ENCODE data around the gene CYGB.

CYGB gene

DNA sequence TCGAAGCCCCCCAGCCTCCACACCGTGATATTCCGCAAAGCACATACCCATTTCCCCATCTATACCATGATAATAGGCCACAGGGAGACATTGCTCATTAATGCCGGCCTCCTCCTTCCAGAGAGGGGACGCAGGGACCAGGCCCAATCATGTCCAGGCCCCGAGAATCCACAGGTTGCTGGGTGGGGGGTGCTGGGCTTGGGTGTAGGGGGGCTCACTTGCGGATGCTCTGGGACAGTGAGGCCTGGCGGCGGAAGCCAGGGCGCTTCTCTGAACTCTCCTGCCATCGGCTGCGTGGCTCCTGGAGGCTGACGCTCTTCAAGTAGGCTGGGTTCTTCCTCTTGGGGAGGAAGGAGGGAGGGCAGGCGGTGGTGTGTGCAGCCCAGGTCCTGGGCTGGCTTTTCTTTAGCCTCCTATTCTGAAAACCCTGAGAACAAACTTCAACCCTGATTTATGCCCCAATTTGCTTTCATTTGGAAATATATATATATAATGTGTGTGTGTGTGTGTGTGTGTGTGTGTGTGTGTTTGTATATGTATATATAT is 57.9 kb downstream of the CYGB start:
- DNase-seq (ENCODE audit: low read depth in 2 of 2), result no peak

DNA sequence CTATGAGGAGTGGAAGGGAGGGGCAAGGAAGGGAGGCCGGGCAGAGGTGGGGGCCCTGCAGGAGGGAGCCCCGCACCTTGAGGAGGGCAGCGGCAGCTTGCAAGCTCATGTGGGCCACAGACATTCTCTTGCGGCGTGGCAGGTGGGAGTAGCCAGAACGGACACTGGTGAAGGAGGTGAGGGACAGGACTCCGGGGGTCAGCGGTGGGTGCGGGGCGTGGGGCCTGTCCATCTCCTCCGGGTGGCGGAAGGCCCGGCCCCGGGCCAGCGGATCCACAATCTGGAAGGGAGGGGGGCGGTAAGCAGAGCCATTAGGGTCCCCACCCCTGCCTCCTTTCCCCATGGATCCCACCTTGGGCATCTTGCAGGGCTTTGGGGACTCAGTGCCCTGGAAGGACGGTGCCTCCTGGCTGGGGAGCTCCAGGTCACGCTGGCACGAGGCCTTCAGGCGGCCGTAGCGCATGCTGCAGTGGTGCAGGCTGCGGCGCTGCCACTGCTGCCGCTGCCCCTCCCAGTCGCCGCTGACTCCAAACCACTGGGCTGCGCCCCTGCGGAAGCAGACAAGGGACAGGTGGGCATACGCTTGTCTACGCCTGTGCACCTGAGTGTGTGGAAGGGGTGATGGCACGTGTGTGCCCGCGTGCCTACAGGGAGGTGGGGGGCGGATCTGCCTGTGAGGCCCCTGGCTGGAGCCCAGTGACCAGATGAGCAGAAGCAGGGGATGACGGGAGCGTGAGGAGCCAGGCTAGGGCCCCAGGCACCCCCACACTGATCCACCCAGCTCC is 58.6 kb downstream of the CYGB start:
- DNase-seq (ENCODE audit: low read depth in 2 of 2), result no peak

DNA sequence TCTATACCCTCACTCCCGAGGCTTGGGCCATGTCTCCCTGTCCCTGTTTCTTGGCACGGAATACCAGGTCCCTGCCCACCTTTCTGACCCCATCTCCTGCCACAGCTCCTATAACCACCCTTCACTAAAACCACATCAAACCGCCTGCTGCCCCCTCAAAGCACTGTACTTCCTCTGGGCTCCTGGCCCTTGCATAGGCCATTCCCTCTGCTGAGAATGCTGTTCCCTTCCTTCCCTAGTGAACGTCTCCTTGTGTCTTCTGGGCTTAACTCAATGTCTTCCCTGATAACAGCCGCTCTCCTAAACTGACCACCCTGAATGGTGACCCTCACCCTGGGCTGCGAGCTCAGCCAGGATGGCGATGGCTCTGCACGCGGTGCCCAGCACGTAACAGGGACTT is 59.4 kb downstream of the CYGB start:
- DNase-seq (ENCODE audit: low read depth in 2 of 2), result no peak

DNA sequence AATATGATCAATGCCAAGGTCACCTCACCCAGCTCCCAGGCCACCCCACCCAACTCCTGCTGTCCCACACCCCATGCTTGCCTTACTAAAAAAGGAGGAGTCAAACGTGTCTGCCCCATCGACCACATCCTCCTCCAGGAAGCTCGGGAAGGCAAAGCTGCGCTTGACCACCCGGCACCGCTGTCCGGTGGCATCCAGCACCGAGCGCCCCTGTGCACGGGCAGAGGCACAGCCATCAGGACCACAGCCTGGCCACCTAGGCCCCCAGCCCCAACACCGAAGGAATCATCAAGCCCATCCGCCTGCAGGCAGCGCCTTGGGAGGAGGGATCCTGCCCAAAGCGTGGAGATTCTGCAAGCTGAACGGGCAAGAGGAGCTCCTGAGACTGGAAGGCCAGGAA is 59.9 kb downstream of the CYGB start:
- no peak for DNase-seq (ENCODE audit: low read depth in 2 of 2)

Measured in stimulated activated CD8-positive, alpha-beta memory T cell treated with anti-CD3 and anti-CD28 coated beads, Interleukin-15, amount 100 ng/mL, for 48 hours (primary cell).